Liver (tissue), 3 donors: ENCODE results near the gene ACTR8.

ENCODE experiments used
- CTCF ChIP-seq: fragments of 150-350 bp; IDR thresholded peaks from 2 replicates; pipeline ENCODE4 v1.5.1; 2017; ENCODE audit warnings: improper control_type of control experiment, low read depth, low read length; ENCODE audit not compliant: missing input control
- JUND ChIP-seq, 2 donors: IDR thresholded peaks; 2 replicates each; pipeline ENCODE4 v1.6.1; 2016; ENCODE audit warnings: antibody characterized with exemption in 2 of 2
- MAX ChIP-seq: IDR thresholded peaks from 2 replicates; pipeline ENCODE4 v1.6.1; 2016; ENCODE audit warnings: antibody characterized with exemption
- NR2F2 ChIP-seq: IDR thresholded peaks from 2 replicates; pipeline ENCODE4 v1.6.1; 2016; ENCODE audit warnings: antibody characterized with exemption
- RAD21 ChIP-seq, 2 donors: IDR thresholded peaks; 2 replicates each; pipeline ENCODE4 v1.6.1; 2016; ENCODE audit warnings: antibody characterized with exemption in 2 of 2, mild to moderate bottlenecking in 2 of 2
- RXRA ChIP-seq, 2 donors: IDR thresholded peaks; 2 replicates each; pipeline ENCODE4 v1.6.1; 2017 to 2018; ENCODE audit warnings: antibody characterized with exemption in 2 of 2, mild to moderate bottlenecking in 1 of 2
- SP1 ChIP-seq: IDR thresholded peaks from 2 replicates; pipeline ENCODE4 v1.6.1; 2018; ENCODE audit warnings: antibody characterized with exemption, mild to moderate bottlenecking
- TAF1 ChIP-seq: conservative IDR thresholded peaks from 2 replicates; pipeline ENCODE4 v1.6.1; 2016; ENCODE audit warnings: antibody characterized with exemption, mild to moderate bottlenecking
- TF ChIP-seq, protein P1 (sequence below): IDR thresholded peaks from 2 replicates; pipeline ENCODE4 v1.6.1; 2016; ENCODE audit warnings: antibody characterized with exemption
- TF ChIP-seq, protein P2 (sequence below): IDR thresholded peaks from 2 replicates; pipeline ENCODE4 v1.6.1; 2016; ENCODE audit warnings: antibody characterized with exemption, mild to moderate bottlenecking
- TF ChIP-seq, protein P3 (sequence below): IDR thresholded peaks from 2 replicates; pipeline ENCODE4 v1.6.1; 2016; ENCODE audit warnings: antibody characterized with exemption
- donor health status: healthy.
- donor health status: healthy.

DNA sequence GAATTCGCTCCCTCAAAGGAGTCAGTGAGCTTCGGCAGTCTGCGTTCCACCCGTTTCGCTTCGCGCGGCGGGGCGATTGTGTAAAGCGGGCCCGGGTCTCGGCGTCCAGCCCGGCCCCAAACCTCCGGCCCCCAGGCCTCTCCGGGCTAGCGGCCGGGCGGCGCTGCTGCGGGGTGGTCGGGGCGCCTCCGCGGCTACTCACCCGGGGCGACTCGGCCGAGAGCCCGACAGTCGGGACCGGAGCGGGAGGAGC is 36.1 kb downstream of the ACTR8 start:
- TF ChIP-seq MAX, result no peak
- TF ChIP-seq CTCF, result no peak
- TF ChIP-seq, protein P1, sequence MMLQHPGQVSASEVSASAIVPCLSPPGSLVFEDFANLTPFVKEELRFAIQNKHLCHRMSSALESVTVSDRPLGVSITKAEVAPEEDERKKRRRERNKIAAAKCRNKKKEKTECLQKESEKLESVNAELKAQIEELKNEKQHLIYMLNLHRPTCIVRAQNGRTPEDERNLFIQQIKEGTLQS, result no peak
- no peak for TF ChIP-seq TAF1
- no peak for TF ChIP-seq RAD21 (IDR thresholded peaks at IDR 0.05)
- no peak for TF ChIP-seq RXRA (IDR thresholded peaks at IDR 0.05)
- TF ChIP-seq SP1, result no peak
- TF ChIP-seq, protein P2, sequence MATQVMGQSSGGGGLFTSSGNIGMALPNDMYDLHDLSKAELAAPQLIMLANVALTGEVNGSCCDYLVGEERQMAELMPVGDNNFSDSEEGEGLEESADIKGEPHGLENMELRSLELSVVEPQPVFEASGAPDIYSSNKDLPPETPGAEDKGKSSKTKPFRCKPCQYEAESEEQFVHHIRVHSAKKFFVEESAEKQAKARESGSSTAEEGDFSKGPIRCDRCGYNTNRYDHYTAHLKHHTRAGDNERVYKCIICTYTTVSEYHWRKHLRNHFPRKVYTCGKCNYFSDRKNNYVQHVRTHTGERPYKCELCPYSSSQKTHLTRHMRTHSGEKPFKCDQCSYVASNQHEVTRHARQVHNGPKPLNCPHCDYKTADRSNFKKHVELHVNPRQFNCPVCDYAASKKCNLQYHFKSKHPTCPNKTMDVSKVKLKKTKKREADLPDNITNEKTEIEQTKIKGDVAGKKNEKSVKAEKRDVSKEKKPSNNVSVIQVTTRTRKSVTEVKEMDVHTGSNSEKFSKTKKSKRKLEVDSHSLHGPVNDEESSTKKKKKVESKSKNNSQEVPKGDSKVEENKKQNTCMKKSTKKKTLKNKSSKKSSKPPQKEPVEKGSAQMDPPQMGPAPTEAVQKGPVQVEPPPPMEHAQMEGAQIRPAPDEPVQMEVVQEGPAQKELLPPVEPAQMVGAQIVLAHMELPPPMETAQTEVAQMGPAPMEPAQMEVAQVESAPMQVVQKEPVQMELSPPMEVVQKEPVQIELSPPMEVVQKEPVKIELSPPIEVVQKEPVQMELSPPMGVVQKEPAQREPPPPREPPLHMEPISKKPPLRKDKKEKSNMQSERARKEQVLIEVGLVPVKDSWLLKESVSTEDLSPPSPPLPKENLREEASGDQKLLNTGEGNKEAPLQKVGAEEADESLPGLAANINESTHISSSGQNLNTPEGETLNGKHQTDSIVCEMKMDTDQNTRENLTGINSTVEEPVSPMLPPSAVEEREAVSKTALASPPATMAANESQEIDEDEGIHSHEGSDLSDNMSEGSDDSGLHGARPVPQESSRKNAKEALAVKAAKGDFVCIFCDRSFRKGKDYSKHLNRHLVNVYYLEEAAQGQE, result no peak
- no peak for TF ChIP-seq JUND (IDR thresholded peaks at IDR 0.05)
- TF ChIP-seq, protein P3, sequence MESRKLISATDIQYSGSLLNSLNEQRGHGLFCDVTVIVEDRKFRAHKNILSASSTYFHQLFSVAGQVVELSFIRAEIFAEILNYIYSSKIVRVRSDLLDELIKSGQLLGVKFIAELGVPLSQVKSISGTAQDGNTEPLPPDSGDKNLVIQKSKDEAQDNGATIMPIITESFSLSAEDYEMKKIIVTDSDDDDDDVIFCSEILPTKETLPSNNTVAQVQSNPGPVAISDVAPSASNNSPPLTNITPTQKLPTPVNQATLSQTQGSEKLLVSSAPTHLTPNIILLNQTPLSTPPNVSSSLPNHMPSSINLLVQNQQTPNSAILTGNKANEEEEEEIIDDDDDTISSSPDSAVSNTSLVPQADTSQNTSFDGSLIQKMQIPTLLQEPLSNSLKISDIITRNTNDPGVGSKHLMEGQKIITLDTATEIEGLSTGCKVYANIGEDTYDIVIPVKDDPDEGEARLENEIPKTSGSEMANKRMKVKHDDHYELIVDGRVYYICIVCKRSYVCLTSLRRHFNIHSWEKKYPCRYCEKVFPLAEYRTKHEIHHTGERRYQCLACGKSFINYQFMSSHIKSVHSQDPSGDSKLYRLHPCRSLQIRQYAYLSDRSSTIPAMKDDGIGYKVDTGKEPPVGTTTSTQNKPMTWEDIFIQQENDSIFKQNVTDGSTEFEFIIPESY, result no peak
- no peak for TF ChIP-seq NR2F2
